HEK293 (cell line): ENCODE results near the gene TAS1R2.

ENCODE experiments used
- CTCF ChIA-PET: fragments of 350-600 bp; formaldehyde crosslinking; extraction: SDS; loops from one replicate; lab custom pipeline; 2021; ENCODE audit warnings: antibody characterized with exemption; lab: Yijun Ruan, JAX
- POLR2A ChIA-PET: fragments of 300-600 bp; formaldehyde crosslinking; extraction: SDS; loops from one replicate; lab custom pipeline; 2020; ENCODE audit warnings: antibody characterized with exemption, inconsistent platforms; lab: Yijun Ruan, JAX
- H3K27ac ChIP-seq: fragments of 200-500 bp; sonication (Bioruptor generic); 2 replicates; pipeline ENCODE4 v1.5.1; 2014; ENCODE audit warnings: low read depth, low read length, control low read depth, inconsistent platforms; ENCODE audit errors: extremely low read depth
- H3K36me3 ChIP-seq, 2 experiments: fragments of 200-500 bp in 1 of 2; sonication (Bioruptor generic) in 1 of 2; 1 replicate in 1 of 2; 2 replicates in 1 of 2; pipeline ENCODE4 v1.5.1; 2014 to 2017; ENCODE audit warnings: inconsistent platforms in 2 of 2, low read length in 2 of 2; ENCODE audit not compliant: control insufficient read depth in 2 of 2, insufficient read depth in 1 of 2
- H3K4me1 ChIP-seq: fragments of 200-500 bp; sonication (Bioruptor generic); 2 replicates; pipeline ENCODE4 v1.5.1; 2014; ENCODE audit warnings: mild to moderate bottlenecking, low read length, inconsistent platforms; ENCODE audit not compliant: control insufficient read depth, insufficient read depth
- H3K4me3 ChIP-seq: 2 replicates; pipeline ENCODE4 v1.5.1; 2011; ENCODE audit warnings: low read depth, mild to moderate bottlenecking, control low read depth, low read length, moderate library complexity
- H3K9me3 ChIP-seq: fragments of 200-500 bp; sonication (Bioruptor generic); 2 replicates; pipeline ENCODE4 v1.5.1; 2014; ENCODE audit warnings: low read depth, low read length, inconsistent platforms; ENCODE audit not compliant: control insufficient read depth, insufficient read depth
- BCL11A ChIP-seq: fragments of 450-650 bp; formaldehyde crosslinking; IDR thresholded peaks from 2 replicates; pipeline ENCODE4 v1.5.1; 2016; ENCODE audit warnings: low read depth, missing biosample characterization, missing genetic modification characterization
- HOXC10 ChIP-seq: sonication (generic); formaldehyde crosslinking; IDR thresholded peaks from 2 replicates; pipeline ENCODE4 v1.8.1; 2023; ENCODE audit warnings: mild to moderate bottlenecking, missing genetic modification reagents
- INSM2 ChIP-seq: fragments of 450-650 bp; formaldehyde crosslinking; IDR thresholded peaks from 2 replicates; pipeline ENCODE4 v1.5.1; 2016; ENCODE audit warnings: missing biosample characterization, missing genetic modification characterization
- KLF1 ChIP-seq: fragments of 450-650 bp; formaldehyde crosslinking; IDR thresholded peaks from 2 replicates; pipeline ENCODE4 v1.5.1; 2016; ENCODE audit warnings: missing biosample characterization, missing genetic modification characterization
- KLF17 ChIP-seq: fragments of 450-650 bp; formaldehyde crosslinking; IDR thresholded peaks from 2 replicates; pipeline ENCODE4 v1.5.1; 2016; ENCODE audit warnings: missing biosample characterization, missing genetic modification characterization
- PRDM6 ChIP-seq: fragments of 450-650 bp; formaldehyde crosslinking; IDR thresholded peaks from 2 replicates; pipeline ENCODE4 v1.5.1; 2017; ENCODE audit warnings: missing biosample characterization, missing genetic modification characterization
- ZBTB11 ChIP-seq: fragments of 450-650 bp; formaldehyde crosslinking; conservative IDR thresholded peaks from 2 replicates; pipeline ENCODE4 v1.5.1; 2016; ENCODE audit warnings: low read depth, missing biosample characterization, missing genetic modification characterization
- ZNF10 ChIP-seq: fragments of 450-650 bp; formaldehyde crosslinking; IDR thresholded peaks from 2 replicates; pipeline ENCODE4 v1.5.1; 2017; ENCODE audit warnings: missing biosample characterization, missing genetic modification characterization
- ZNF133 ChIP-seq: fragments of 450-650 bp; formaldehyde crosslinking; IDR thresholded peaks from 2 replicates; pipeline ENCODE4 v1.5.1; 2016; ENCODE audit warnings: missing biosample characterization, missing genetic modification characterization
- ZNF211 ChIP-seq: fragments of 450-650 bp; formaldehyde crosslinking; IDR thresholded peaks from 2 replicates; pipeline ENCODE4 v1.5.1; 2016; ENCODE audit warnings: low read depth, missing biosample characterization, missing genetic modification characterization
- ZNF239 ChIP-seq: fragments of 450-650 bp; formaldehyde crosslinking; IDR thresholded peaks from 2 replicates; pipeline ENCODE4 v1.5.1; 2016; ENCODE audit warnings: missing biosample characterization, missing genetic modification characterization
- ZNF248 ChIP-seq: fragments of 450-650 bp; formaldehyde crosslinking; IDR thresholded peaks from 2 replicates; pipeline ENCODE4 v1.5.1; 2017; ENCODE audit warnings: missing biosample characterization, missing genetic modification characterization
- ZNF274 ChIP-seq, 2 experiments: fragments of 200-500 bp in 1 of 2; fragments of 450-650 bp in 1 of 2; sonication (Bioruptor generic) in 1 of 2; formaldehyde crosslinking in 1 of 2; IDR thresholded peaks; 2 replicates each; pipeline versions ENCODE4 v1.5.1 to v1.6.1; 2014 to 2016; ENCODE audit warnings: borderline replicate concordance in 1 of 2, inconsistent platforms in 1 of 2, low read length in 1 of 2, missing biosample characterization in 1 of 2, missing genetic modification characterization in 1 of 2
- ZNF302 ChIP-seq: fragments of 450-650 bp; formaldehyde crosslinking; IDR thresholded peaks from 2 replicates; pipeline ENCODE4 v1.5.1; 2016; ENCODE audit warnings: missing biosample characterization, missing genetic modification characterization, low read depth
- ZNF324 ChIP-seq: fragments of 450-650 bp; formaldehyde crosslinking; IDR thresholded peaks from 2 replicates; pipeline ENCODE4 v1.5.1; 2016; ENCODE audit warnings: missing biosample characterization, missing genetic modification characterization
- ZNF544 ChIP-seq: fragments of 450-650 bp; formaldehyde crosslinking; IDR thresholded peaks from 2 replicates; pipeline ENCODE4 v1.5.0; 2017; ENCODE audit warnings: missing biosample characterization, missing genetic modification characterization
- ZNF621 ChIP-seq: fragments of 450-650 bp; formaldehyde crosslinking; IDR thresholded peaks from 2 replicates; pipeline ENCODE4 v1.5.1; 2017; ENCODE audit warnings: missing biosample characterization, missing genetic modification characterization
- ZNF654 ChIP-seq: fragments of 450-650 bp; formaldehyde crosslinking; IDR thresholded peaks from 2 replicates; pipeline ENCODE4 v1.5.1; 2016; ENCODE audit warnings: low read depth, missing biosample characterization, missing genetic modification characterization
- ZNF660 ChIP-seq: fragments of 450-650 bp; IDR thresholded peaks from 2 replicates; pipeline ENCODE4 v1.5.1; 2018; ENCODE audit warnings: missing biosample characterization, mild to moderate bottlenecking, missing genetic modification characterization
- ZNF768 ChIP-seq: fragments of 450-650 bp; formaldehyde crosslinking; IDR thresholded peaks from 2 replicates; pipeline ENCODE4 v1.5.1; 2018; ENCODE audit warnings: missing biosample characterization, mild to moderate bottlenecking, missing genetic modification characterization
- ZSCAN30 ChIP-seq: fragments of 450-650 bp; IDR thresholded peaks from 2 replicates; pipeline ENCODE4 v1.5.1; 2018; ENCODE audit warnings: missing biosample characterization, mild to moderate bottlenecking, missing genetic modification characterization, moderate library complexity

TAS1R2 gene

GRCh38 chr1:18875107-18875795 lies 15.8 kb upstream of the TAS1R2 start (continued):
- TF ChIP-seq HOXC10 = no peak
- no peak for TF ChIP-seq ZNF768
- no peak for TF ChIP-seq ZNF10 (tag by site-specific recombination)
- no peak for TF ChIP-seq ZNF660 (tag by site-specific recombination)
- no peak for TF ChIP-seq ZNF248
- no peak for TF ChIP-seq ZNF324 (tag by site-specific recombination)
- no peak for TF ChIP-seq ZNF274 (IDR thresholded peaks at IDR 0.05; ENCODE audit: low read length)
- no peak for TF ChIP-seq ZNF274 (tag by site-specific recombination; IDR thresholded peaks at IDR 0.05; ENCODE audit: borderline replicate concordance)
- no peak for TF ChIP-seq ZNF211 (tag by site-specific recombination)
- no peak for TF ChIP-seq KLF17
- no peak for TF ChIP-seq ZSCAN30 (tag by site-specific recombination)
- no peak for TF ChIP-seq BCL11A (tag by site-specific recombination)
- no peak for TF ChIP-seq INSM2
- TF ChIP-seq ZNF239 = no peak
- peak; percentile 53 for TF ChIP-seq ZNF654
- TF ChIP-seq ZNF302 (tag by site-specific recombination) = no peak
- peak; percentile 74 for TF ChIP-seq ZBTB11 (tag by site-specific recombination)
- no peak for TF ChIP-seq ZNF621
- no peak for TF ChIP-seq KLF1 (tag by site-specific recombination)
- TF ChIP-seq ZNF544 = no peak

- H3K4me1 ChIP-seq = no peaks in the 10 kb centered on the region
- CTCF ChIA-PET = interaction anchor here (0.6 to 3.4 kb wide), 12 partner anchors 9 to 1098 kb away, joined by 3 to 37 read pairs (median 3); no protein-coding TSS in a partner anchor
- no peaks in the 10 kb centered on the region for H3K9me3 ChIP-seq
- no peak overlapping the region for H3K27ac ChIP-seq
- H3K4me3 ChIP-seq = no peak overlapping the region
- POLR2A ChIA-PET = no interaction called here
- no peaks in the 10 kb centered on the region for H3K36me3 ChIP-seq
- no peak for TF ChIP-seq ZNF133
- no peak for TF ChIP-seq PRDM6 (tag by site-specific recombination)
- TF ChIP-seq ZBTB11 (tag by site-specific recombination) = no peak
These were observed 15.1 kb upstream of the TAS1R2 start for GRCh38 chr1:18874600-18874999.
